Spleen (tissue), 11 donors: ENCODE data around the gene ZNF524. TPM values are rescaled to one million over a fixed set of nuclear protein-coding genes. Genes with fewer than 3 reads are reported as not detected.
A peak's percentile ranks its signal among the peaks of the same experiment; 100 is the strongest.

Experiments used
- DNase-seq: peaks from one replicate; pipeline ENCODE4 v3.0.0-alpha.2; 2020
- H3K27ac ChIP-seq, 8 donors: fragments of 200-600 bp; sonication (generic) in 7 of 8; 1 replicate in 4 of 8; 2 replicates in 4 of 8; pipeline versions ENCODE4 v1.5.0 to v1.8.0; 2016 to 2021; ENCODE audit warnings: inconsistent platforms in 4 of 8, mild to moderate bottlenecking in 4 of 8, moderate library complexity in 1 of 8
- H3K27me3 ChIP-seq, 7 donors: fragments of 200-600 bp; sonication (generic) in 6 of 7; replicated peaks in 1 of 7; 1 replicate in 4 of 7; 2 replicates in 3 of 7; pipeline versions ENCODE4 v1.5.0 to v1.8.0; 2016 to 2021; ENCODE audit warnings: inconsistent platforms in 3 of 7, mild to moderate bottlenecking in 1 of 7
- H3K36me3 ChIP-seq, 6 donors: fragments of 200-600 bp; sonication (generic) in 5 of 6; 1 replicate in 4 of 6; 2 replicates in 2 of 6; pipeline versions ENCODE4 v1.5.0 to v1.8.0; 2016 to 2021; ENCODE audit warnings: inconsistent platforms in 2 of 6
- H3K4me1 ChIP-seq, 6 donors: fragments of 200-600 bp; sonication (generic) in 5 of 6; 1 replicate in 3 of 6; 2 replicates in 3 of 6; pipeline versions ENCODE4 v1.5.0 to v1.8.0; 2016 to 2021; ENCODE audit warnings: inconsistent platforms in 3 of 6
- H3K4me3 ChIP-seq, 8 donors: fragments of 200-600 bp; sonication (generic) in 7 of 8; 1 replicate in 4 of 8; 2 replicates in 4 of 8; pipeline versions ENCODE4 v1.5.0 to v1.8.0; 2016 to 2021; ENCODE audit warnings: inconsistent platforms in 4 of 8, mild to moderate bottlenecking in 4 of 8, moderate library complexity in 2 of 8
- H3K9me3 ChIP-seq, 8 donors: fragments of 200-600 bp; sonication (generic) in 7 of 8; 1 replicate in 4 of 8; 2 replicates in 4 of 8; pipeline versions ENCODE4 v1.5.0 to v1.8.0; 2016 to 2021; ENCODE audit warnings: inconsistent platforms in 4 of 8
- CTCF ChIP-seq, 11 experiments: fragments of 200-600 bp in 7 of 11; fragments of 450-650 bp in 4 of 11; sonication (generic) in 4 of 11; IDR thresholded peaks in 8 of 11; conservative IDR thresholded peaks in 3 of 11; 1 replicate in 7 of 11; 2 replicates in 4 of 11; pipeline versions ENCODE4 v1.4.0 to v1.8.0; 2016 to 2021; ENCODE audit warnings: antibody characterized with exemption in 11 of 11, inconsistent platforms in 4 of 11, mild to moderate bottlenecking in 1 of 11
- POLR2A ChIP-seq, 3 donors: fragments of 450-650 bp; IDR thresholded peaks; one replicate each; pipeline ENCODE4 v1.5.1; 2017; ENCODE audit warnings: antibody characterized with exemption in 3 of 3, mild to moderate bottlenecking in 1 of 3
- POLR2AphosphoS5 ChIP-seq, 3 donors: sonication (generic); formaldehyde crosslinking; IDR thresholded peaks; one replicate each; pipeline ENCODE4 v1.5.1; 2017; ENCODE audit warnings: antibody characterized with exemption in 3 of 3
- WGBS, 5 donors: extraction: QIAGEN DNeasy Blood & Tissue Kit in 3 of 5; methylation state at CpG; one replicate each; pipeline versions ENCODE4 v1.1.5 to v1.1.7; 2013 to 2018; 5-methylcytosine and 5-hydroxymethylcytosine counted together
- intact Hi-C: fragments of 100-400 bp; cut with DNase I; formaldehyde crosslinking; loops from one replicate; pipeline ENCODE4 v1.15.0; 2023; ENCODE audit warnings: low total_unique reads
- polyA plus RNA-seq, 3 donors: library from polyadenylated mRNA; stranded (reverse); fragments of 200-250 nt; gene quantifications; one replicate each; pipeline ENCODE4 v1.2.1, GENCODE V29; 2013
- total RNA-seq, 7 donors: library from RNA; depleted of rRNA in 3 of 7; stranded (reverse); fragments of >200 nt in 3 of 7; fragmentation: NEBNext Ultra II Directional in 4 of 7; extraction: Animal tissue kit (Norgen Biotek cat#: 25700) in 4 of 7; gene quantifications; one replicate each; pipeline versions ENCODE4 v1.1.0 to v1.2.1, GENCODE V29; 2016 to 2021
- donor health status: healthy with polysubstance abuse.
- donor health status: DM: no; HTN: no; CAD: no; lungs with moderate emphysema.
- donor health status: DM: no; HTN: no; CAD: no.
- donor health status: Bipolar disorder and iron deficiency.
- donor health status: healthy.
- donor health status: DM: no; HTN: no; CAD: no.
- donor health status: DM: yes; HTN: yes; CAD: no.

Gene ZNF524
- total and polyA plus RNA-seq, 10 donors: 19.7 to 57.8 (median 30.2) TPM

- WGBS, 5 donors: 57 to 73% (median 60%) methylated on average over 7 of the region's 7 CpGs
- peak overlapping the region; percentile 66 to 85 (median 70) for H3K4me3 ChIP-seq
- H3K4me1 ChIP-seq: peaks cover 37 to 87% (median 72%) of the 10 kb centered on the region in 6 donors
- no peak for TF ChIP-seq CTCF (IDR thresholded peaks at IDR 0.05 in 8 of 11, conservative IDR thresholded peaks at IDR 0.05 in 3 of 11)
- TF ChIP-seq POLR2A (IDR thresholded peaks at IDR 0.05): no peak
- TF ChIP-seq POLR2AphosphoS5 (IDR thresholded peaks at IDR 0.05): no peak
- peak overlapping the region; percentile 95 to 99 (median 98) for H3K27ac ChIP-seq
- H3K9me3 ChIP-seq: no peaks in the 10 kb centered on the region
- DNase-seq: no peak
- peaks cover 0 to 9% (median 3%) of the 10 kb centered on the region in 6 donors for H3K36me3 ChIP-seq
- intact Hi-C loops: no loop called here
- H3K27me3 ChIP-seq: no peaks in the 10 kb centered on the region
These were observed 35.9 kb downstream of the ZNF524 start for GRCh38 chr19:55635856-55636440.

GRCh38 chr19:55636723-55637122 is 36.6 kb downstream of the ZNF524 start:
- intact Hi-C loops: no loop called here
- Histone ChIP-seq H3K36me3 (peaks cover 0 to 9% (median 3%) of the 10 kb centered on the region in 6 donors), H3K4me1 (peaks cover 37 to 88% (median 74%) of the 10 kb centered on the region in 6 donors), H3K27ac (peak overlapping the region in 1 of 8 donors; percentile 98), H3K9me3 (no peaks in the 10 kb centered on the region), H3K27me3 (no peaks in the 10 kb centered on the region), H3K4me3 (peak overlapping the region in 1 of 8 donors; percentile 82)
- TF ChIP-seq CTCF (IDR thresholded peaks at IDR 0.05 in 8 of 11, conservative IDR thresholded peaks at IDR 0.05 in 3 of 11): no peak
- TF ChIP-seq POLR2A (IDR thresholded peaks at IDR 0.05): no peak
- no peak for TF ChIP-seq POLR2AphosphoS5 (IDR thresholded peaks at IDR 0.05)
- DNase-seq: no peak
- 81 to 91% (median 85%) methylated on average over 4 of the region's 4 CpGs for WGBS, 5 donors

DNA sequence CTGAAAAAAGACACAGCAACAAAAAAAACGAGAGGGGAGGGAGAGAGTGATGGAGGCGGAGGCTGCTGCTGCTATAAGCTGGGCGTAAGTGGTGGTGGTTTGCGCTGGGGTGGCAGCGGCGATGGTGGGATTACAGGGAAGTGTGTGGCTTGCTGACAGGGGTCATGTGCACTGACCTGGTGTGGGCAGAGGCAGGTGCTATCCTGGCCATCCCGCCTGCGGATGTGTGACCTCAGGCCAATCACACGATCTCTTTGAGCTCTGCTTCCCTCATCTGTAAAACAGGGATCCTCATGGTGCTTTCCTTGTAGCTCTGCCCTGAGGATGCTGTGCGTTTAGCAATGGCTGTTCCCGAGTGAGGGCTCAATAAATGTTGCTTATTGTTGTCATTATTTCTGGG is 37.4 kb downstream of the ZNF524 start:
- 78 to 87% (median 84%) methylated on average over 11 of the region's 11 CpGs for WGBS, 5 donors
- Histone ChIP-seq H3K4me3 (no peak overlapping the region), H3K27ac (no peak overlapping the region), H3K4me1 (peaks cover 37 to 88% (median 74%) of the 10 kb centered on the region in 6 donors), H3K9me3 (no peaks in the 10 kb centered on the region), H3K36me3 (peaks cover 0 to 9% (median 3%) of the 10 kb centered on the region in 6 donors), H3K27me3 (peaks cover 0 to 7% (median 0%) of the 10 kb centered on the region in 7 donors)
- no peak for DNase-seq
- intact Hi-C loops: no loop called here
- TF ChIP-seq CTCF (IDR thresholded peaks at IDR 0.05 in 8 of 11, conservative IDR thresholded peaks at IDR 0.05 in 3 of 11): no peak
- peak in 2 of 3 donors; percentile 44 to 50 for TF ChIP-seq POLR2AphosphoS5 (IDR thresholded peaks at IDR 0.05)

- peaks cover 36 to 94% (median 80%) of the 10 kb centered on the region in 6 donors for H3K4me1 ChIP-seq
- WGBS, 5 donors: 77 to 84% (median 84%) methylated on average over 6 of the region's 6 CpGs
- H3K9me3 ChIP-seq: no peaks in the 10 kb centered on the region
- peaks cover 0 to 13% (median 0%) of the 10 kb centered on the region in 7 donors for H3K27me3 ChIP-seq
- DNase-seq: no peak
- TF ChIP-seq POLR2AphosphoS5 (IDR thresholded peaks at IDR 0.05): peak in 2 of 3 donors; percentile 12 to 26
- TF ChIP-seq POLR2A (IDR thresholded peaks at IDR 0.05): no peak
- TF ChIP-seq CTCF (IDR thresholded peaks at IDR 0.05 in 8 of 11, conservative IDR thresholded peaks at IDR 0.05 in 3 of 11): peak in 8 of 11 experiments; percentile 32 to 54 (median 45)
- H3K4me3 ChIP-seq: no peak overlapping the region
- intact Hi-C loops: no loop called here
- H3K36me3 ChIP-seq: peaks cover 0 to 9% (median 3%) of the 10 kb centered on the region in 6 donors
- H3K27ac ChIP-seq: peak overlapping the region in 3 of 8 donors; percentile 20 to 94 (median 94)
These were observed 38.8 kb downstream of the ZNF524 start for GRCh38 chr19:55638864-55639359.
